GM23338 (cell line): Measurements from ENCODE around the gene CNTNAP2. TPM values are rescaled to one million over a fixed set of nuclear protein-coding genes. Genes with fewer than 3 reads are reported as not detected.

Source experiments
- ATAC-seq: fragments of 200-7000 bp; cut with Tn5 transposase; 3 replicates; pipeline ENCODE4 v1.9.1; 2020
- DNase-seq: peaks from one replicate; pipeline ENCODE4 v3.0.0-alpha.2; 2015; ENCODE audit warnings: low spot score
- H2AFZ ChIP-seq: fragments of 200-600 bp; sonication (generic); 2 replicates; pipeline ENCODE4 v1.8.0; 2016; ENCODE audit warnings: antibody characterized with exemption, mild to moderate bottlenecking, moderate library complexity
- H3F3A ChIP-seq: fragments of 200-600 bp; sonication (generic); replicated peaks from 2 replicates; pipeline ENCODE4 v1.8.0; 2017; ENCODE audit warnings: antibody characterized with exemption, mixed run types, low read depth
- H3K27ac ChIP-seq: fragments of 200-600 bp; sonication (generic); 2 replicates; pipeline ENCODE4 v1.6.1; 2016; ENCODE audit warnings: low read depth
- H3K27me3 ChIP-seq: fragments of 200-600 bp; sonication (generic); 2 replicates; pipeline ENCODE4 v1.8.0; 2016; ENCODE audit warnings: mild to moderate bottlenecking, mixed run types, moderate library complexity; ENCODE audit not compliant: insufficient read depth
- H3K36me3 ChIP-seq: fragments of 200-600 bp; sonication (generic); 2 replicates; pipeline ENCODE4 v1.8.0; 2016; ENCODE audit warnings: mild to moderate bottlenecking; ENCODE audit not compliant: insufficient read depth
- H3K4me1 ChIP-seq: fragments of 200-600 bp; sonication (generic); 2 replicates; pipeline ENCODE4 v1.8.0; 2016; ENCODE audit warnings: mild to moderate bottlenecking, moderate library complexity; ENCODE audit not compliant: insufficient read depth
- H3K4me2 ChIP-seq: fragments of 200-600 bp; sonication (generic); 2 replicates; pipeline ENCODE4 v1.7.1; 2017; ENCODE audit warnings: mixed run types
- H3K4me3 ChIP-seq: fragments of 200-600 bp; sonication (generic); 2 replicates; pipeline ENCODE4 v1.6.1; 2016; ENCODE audit warnings: mixed run types
- H3K79me2 ChIP-seq: fragments of 200-600 bp; sonication (generic); replicated peaks from 2 replicates; pipeline ENCODE4 v1.8.0; 2017; ENCODE audit warnings: mild to moderate bottlenecking; ENCODE audit not compliant: insufficient read depth
- H3K9me2 ChIP-seq: fragments of 200-600 bp; sonication (generic); 2 replicates; pipeline ENCODE4 v1.8.0; 2017; ENCODE audit not compliant: insufficient read depth
- H4K20me1 ChIP-seq: fragments of 200-600 bp; sonication (generic); replicated peaks from 2 replicates; pipeline ENCODE4 v1.8.0; 2017; ENCODE audit warnings: mild to moderate bottlenecking; ENCODE audit not compliant: insufficient read depth
- H3K27ac Mint-ChIP-seq: 2 replicates; pipeline ENCODE4 v1.8.0; 2020; ENCODE audit warnings: inconsistent platforms, mild to moderate bottlenecking, moderate library complexity, mixed read lengths
- H3K27me3 Mint-ChIP-seq: 3 replicates; pipeline ENCODE4 v1.8.0; 2022; ENCODE audit warnings: low read depth, mild to moderate bottlenecking, moderate library complexity, mixed read lengths, inconsistent platforms; ENCODE audit not compliant: insufficient read depth, poor library complexity
- H3K36me3 Mint-ChIP-seq: 3 replicates; pipeline ENCODE4 v1.8.0; 2021; ENCODE audit warnings: low read depth, mild to moderate bottlenecking, inconsistent platforms, moderate library complexity, mixed read lengths
- H3K4me1 Mint-ChIP-seq: 3 replicates; pipeline ENCODE4 v1.8.0; 2020; ENCODE audit warnings: mild to moderate bottlenecking, inconsistent platforms, mixed read lengths
- H3K4me3 Mint-ChIP-seq: 3 replicates; pipeline ENCODE4 v1.8.0; 2021; ENCODE audit warnings: moderate library complexity, mild to moderate bottlenecking, inconsistent platforms, mixed read lengths
- H3K9me3 Mint-ChIP-seq: 3 replicates; pipeline ENCODE4 v1.8.0; 2020; ENCODE audit warnings: moderate library complexity, mild to moderate bottlenecking, inconsistent platforms, mixed read lengths
- CREB1 ChIP-seq: fragments of 250-450 bp; sonication (Bioruptor Pico); IDR thresholded peaks from 2 replicates; pipeline ENCODE4 v1.5.0; 2020; ENCODE audit warnings: low read depth, mild to moderate bottlenecking, moderate library complexity
- EZH2 ChIP-seq: fragments of 200-600 bp; sonication (generic); IDR thresholded peaks from one replicate; pipeline ENCODE4 v1.8.0; 2017; ENCODE audit warnings: antibody characterized with exemption, mild to moderate bottlenecking, low read depth; ENCODE audit not compliant: unreplicated experiment
- EZH2phosphoT487 ChIP-seq: fragments of 200-600 bp; sonication (generic); IDR thresholded peaks from one replicate; pipeline ENCODE4 v1.8.1; 2018; ENCODE audit warnings: antibody characterized with exemption; ENCODE audit not compliant: unreplicated experiment
- JUNB ChIP-seq: IDR thresholded peaks from one replicate; pipeline ENCODE4 v1.6.1; 2016; ENCODE audit warnings: antibody characterized with exemption; ENCODE audit not compliant: unreplicated experiment
- NANOG ChIP-seq: IDR thresholded peaks from 2 replicates; pipeline ENCODE4 v1.6.1; 2016; ENCODE audit warnings: antibody characterized with exemption, borderline replicate concordance
- POLR2AphosphoS5 ChIP-seq: IDR thresholded peaks from 2 replicates; pipeline ENCODE4 v1.6.1; 2016; ENCODE audit warnings: antibody characterized with exemption, low read depth
- STAT1 ChIP-seq: IDR thresholded peaks from one replicate; pipeline ENCODE4 v1.6.1; 2016; ENCODE audit warnings: antibody characterized with exemption; ENCODE audit not compliant: unreplicated experiment
- ZNF114 ChIP-seq: fragments of 250-450 bp; sonication (Bioruptor Pico); IDR thresholded peaks from 2 replicates; pipeline ENCODE4 v1.5.0; 2020; ENCODE audit warnings: mild to moderate bottlenecking, moderate library complexity
- ZNF331 ChIP-seq: fragments of 250-450 bp; sonication (Bioruptor Pico); IDR thresholded peaks from 2 replicates; pipeline ENCODE4 v1.5.0; 2020; ENCODE audit warnings: low read depth, mild to moderate bottlenecking, moderate library complexity
- polyA plus RNA-seq: library from polyadenylated mRNA; unstranded; fragments of >200 nt; fragmentation: Nextera tagmentation; extraction: Ambion mirVana; gene quantifications from 2 replicates; pipeline ENCODE4 v1.2.1, GENCODE V29; 2016
- total RNA-seq: library from RNA; depleted of rRNA; stranded (reverse); fragments of >200 nt; shearing (Covaris generic); gene quantifications from 2 replicates; pipeline ENCODE4 v1.2.3, GENCODE V29; 2014
- TF ChIP-seq, protein P1 (sequence below): IDR thresholded peaks from 2 replicates; pipeline ENCODE4 v1.6.1; 2016; ENCODE audit warnings: antibody characterized with exemption
- TF ChIP-seq, protein P2 (sequence below), 2 experiments: fragments of 200-600 bp in 1 of 2; sonication (generic) in 1 of 2; conservative IDR thresholded peaks; 2 replicates each; pipeline versions ENCODE4 v1.5.1 to v1.6.1; 2016 to 2017; ENCODE audit warnings: antibody characterized with exemption in 2 of 2, low read depth in 2 of 2, mild to moderate bottlenecking in 2 of 2, moderate library complexity in 1 of 2
- TF ChIP-seq, protein P3 (sequence below): IDR thresholded peaks from one replicate; pipeline ENCODE4 v1.6.1; 2018; ENCODE audit warnings: antibody characterized with exemption; ENCODE audit not compliant: unreplicated experiment

Gene CNTNAP2
- total and polyA plus RNA-seq, 2 experiments from 2014 or later, result 38.2 to 61.3 TPM

- TF ChIP-seq NANOG, result no peak
- TF ChIP-seq ZNF114 (CRISPR knock-in tag), result no peak
- TF ChIP-seq, protein P1, sequence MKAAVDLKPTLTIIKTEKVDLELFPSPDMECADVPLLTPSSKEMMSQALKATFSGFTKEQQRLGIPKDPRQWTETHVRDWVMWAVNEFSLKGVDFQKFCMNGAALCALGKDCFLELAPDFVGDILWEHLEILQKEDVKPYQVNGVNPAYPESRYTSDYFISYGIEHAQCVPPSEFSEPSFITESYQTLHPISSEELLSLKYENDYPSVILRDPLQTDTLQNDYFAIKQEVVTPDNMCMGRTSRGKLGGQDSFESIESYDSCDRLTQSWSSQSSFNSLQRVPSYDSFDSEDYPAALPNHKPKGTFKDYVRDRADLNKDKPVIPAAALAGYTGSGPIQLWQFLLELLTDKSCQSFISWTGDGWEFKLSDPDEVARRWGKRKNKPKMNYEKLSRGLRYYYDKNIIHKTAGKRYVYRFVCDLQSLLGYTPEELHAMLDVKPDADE, result no peak
- no peak for TF ChIP-seq EZH2phosphoT487
- TF ChIP-seq, protein P2, sequence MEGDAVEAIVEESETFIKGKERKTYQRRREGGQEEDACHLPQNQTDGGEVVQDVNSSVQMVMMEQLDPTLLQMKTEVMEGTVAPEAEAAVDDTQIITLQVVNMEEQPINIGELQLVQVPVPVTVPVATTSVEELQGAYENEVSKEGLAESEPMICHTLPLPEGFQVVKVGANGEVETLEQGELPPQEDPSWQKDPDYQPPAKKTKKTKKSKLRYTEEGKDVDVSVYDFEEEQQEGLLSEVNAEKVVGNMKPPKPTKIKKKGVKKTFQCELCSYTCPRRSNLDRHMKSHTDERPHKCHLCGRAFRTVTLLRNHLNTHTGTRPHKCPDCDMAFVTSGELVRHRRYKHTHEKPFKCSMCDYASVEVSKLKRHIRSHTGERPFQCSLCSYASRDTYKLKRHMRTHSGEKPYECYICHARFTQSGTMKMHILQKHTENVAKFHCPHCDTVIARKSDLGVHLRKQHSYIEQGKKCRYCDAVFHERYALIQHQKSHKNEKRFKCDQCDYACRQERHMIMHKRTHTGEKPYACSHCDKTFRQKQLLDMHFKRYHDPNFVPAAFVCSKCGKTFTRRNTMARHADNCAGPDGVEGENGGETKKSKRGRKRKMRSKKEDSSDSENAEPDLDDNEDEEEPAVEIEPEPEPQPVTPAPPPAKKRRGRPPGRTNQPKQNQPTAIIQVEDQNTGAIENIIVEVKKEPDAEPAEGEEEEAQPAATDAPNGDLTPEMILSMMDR (conservative IDR thresholded peaks at IDR 0.05; ENCODE audit: low read depth in 2 of 2), result no peak
- TF ChIP-seq ZNF331 (CRISPR knock-in tag), result no peak
- no peak for TF ChIP-seq EZH2
- TF ChIP-seq POLR2AphosphoS5, result no peak
Observed at GRCh38 chr7:148334959-148335577, 2218.5 kb downstream of the CNTNAP2 start (continued).

- Histone ChIP-seq H3K4me2 (no peak overlapping the region), H3K79me2 (no peaks in the 10 kb centered on the region), H4K20me1 (no peaks in the 10 kb centered on the region), H3K36me3 (no peaks in the 10 kb centered on the region), H3K4me1 (peaks cover 43% of the 10 kb centered on the region), H3F3A (no peaks in the 10 kb centered on the region), H3K27ac (no peak overlapping the region), H2AFZ (no peak overlapping the region), H3K4me3 (no peak overlapping the region), H3K9me2 (no peaks in the 10 kb centered on the region), H3K27me3 (peaks cover 2% of the 10 kb centered on the region; the same call in 1 of the 2 replicates)
- peaks cover 11% of the 10 kb centered on the region for H3K9me3 Mint-ChIP-seq
- DNase-seq (no peak), ATAC-seq (no peak)
- peaks cover 5% of the 10 kb centered on the region for H3K27me3 Mint-ChIP-seq
- H3K36me3 Mint-ChIP-seq, result peaks cover 10% of the 10 kb centered on the region
- no peak overlapping the region for H3K4me3 Mint-ChIP-seq
- H3K27ac Mint-ChIP-seq, result no peak overlapping the region
- peaks cover 50% of the 10 kb centered on the region for H3K4me1 Mint-ChIP-seq
- TF ChIP-seq, protein P1, result no peak
- no peak for TF ChIP-seq EZH2
- TF ChIP-seq, protein P3, sequence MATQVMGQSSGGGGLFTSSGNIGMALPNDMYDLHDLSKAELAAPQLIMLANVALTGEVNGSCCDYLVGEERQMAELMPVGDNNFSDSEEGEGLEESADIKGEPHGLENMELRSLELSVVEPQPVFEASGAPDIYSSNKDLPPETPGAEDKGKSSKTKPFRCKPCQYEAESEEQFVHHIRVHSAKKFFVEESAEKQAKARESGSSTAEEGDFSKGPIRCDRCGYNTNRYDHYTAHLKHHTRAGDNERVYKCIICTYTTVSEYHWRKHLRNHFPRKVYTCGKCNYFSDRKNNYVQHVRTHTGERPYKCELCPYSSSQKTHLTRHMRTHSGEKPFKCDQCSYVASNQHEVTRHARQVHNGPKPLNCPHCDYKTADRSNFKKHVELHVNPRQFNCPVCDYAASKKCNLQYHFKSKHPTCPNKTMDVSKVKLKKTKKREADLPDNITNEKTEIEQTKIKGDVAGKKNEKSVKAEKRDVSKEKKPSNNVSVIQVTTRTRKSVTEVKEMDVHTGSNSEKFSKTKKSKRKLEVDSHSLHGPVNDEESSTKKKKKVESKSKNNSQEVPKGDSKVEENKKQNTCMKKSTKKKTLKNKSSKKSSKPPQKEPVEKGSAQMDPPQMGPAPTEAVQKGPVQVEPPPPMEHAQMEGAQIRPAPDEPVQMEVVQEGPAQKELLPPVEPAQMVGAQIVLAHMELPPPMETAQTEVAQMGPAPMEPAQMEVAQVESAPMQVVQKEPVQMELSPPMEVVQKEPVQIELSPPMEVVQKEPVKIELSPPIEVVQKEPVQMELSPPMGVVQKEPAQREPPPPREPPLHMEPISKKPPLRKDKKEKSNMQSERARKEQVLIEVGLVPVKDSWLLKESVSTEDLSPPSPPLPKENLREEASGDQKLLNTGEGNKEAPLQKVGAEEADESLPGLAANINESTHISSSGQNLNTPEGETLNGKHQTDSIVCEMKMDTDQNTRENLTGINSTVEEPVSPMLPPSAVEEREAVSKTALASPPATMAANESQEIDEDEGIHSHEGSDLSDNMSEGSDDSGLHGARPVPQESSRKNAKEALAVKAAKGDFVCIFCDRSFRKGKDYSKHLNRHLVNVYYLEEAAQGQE, result no peak
- TF ChIP-seq NANOG, result no peak
- TF ChIP-seq JUNB, result no peak
- TF ChIP-seq, protein P2 (conservative IDR thresholded peaks at IDR 0.05; ENCODE audit: low read depth in 2 of 2), result no peak
- TF ChIP-seq CREB1, result no peak
- no peak for TF ChIP-seq ZNF331 (CRISPR knock-in tag)
- TF ChIP-seq POLR2AphosphoS5, result no peak
- no peak for TF ChIP-seq ZNF114 (CRISPR knock-in tag)
- no peak for TF ChIP-seq EZH2phosphoT487
- TF ChIP-seq STAT1, result no peak
Observed at GRCh38 chr7:148335790-148336189, 2219.2 kb downstream of the CNTNAP2 start.
